ENCODE results near the gene SLC10A7. TPM values are rescaled to one million over a fixed set of nuclear protein-coding genes. Genes with fewer than 3 reads are reported as not detected.

The SLC10A7 gene, protein sequence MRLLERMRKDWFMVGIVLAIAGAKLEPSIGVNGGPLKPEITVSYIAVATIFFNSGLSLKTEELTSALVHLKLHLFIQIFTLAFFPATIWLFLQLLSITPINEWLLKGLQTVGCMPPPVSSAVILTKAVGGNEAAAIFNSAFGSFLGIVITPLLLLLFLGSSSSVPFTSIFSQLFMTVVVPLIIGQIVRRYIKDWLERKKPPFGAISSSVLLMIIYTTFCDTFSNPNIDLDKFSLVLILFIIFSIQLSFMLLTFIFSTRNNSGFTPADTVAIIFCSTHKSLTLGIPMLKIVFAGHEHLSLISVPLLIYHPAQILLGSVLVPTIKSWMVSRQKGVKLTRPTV
- 6.7 and 11.1 TPM in 2 replicates for total RNA-seq

DNA sequence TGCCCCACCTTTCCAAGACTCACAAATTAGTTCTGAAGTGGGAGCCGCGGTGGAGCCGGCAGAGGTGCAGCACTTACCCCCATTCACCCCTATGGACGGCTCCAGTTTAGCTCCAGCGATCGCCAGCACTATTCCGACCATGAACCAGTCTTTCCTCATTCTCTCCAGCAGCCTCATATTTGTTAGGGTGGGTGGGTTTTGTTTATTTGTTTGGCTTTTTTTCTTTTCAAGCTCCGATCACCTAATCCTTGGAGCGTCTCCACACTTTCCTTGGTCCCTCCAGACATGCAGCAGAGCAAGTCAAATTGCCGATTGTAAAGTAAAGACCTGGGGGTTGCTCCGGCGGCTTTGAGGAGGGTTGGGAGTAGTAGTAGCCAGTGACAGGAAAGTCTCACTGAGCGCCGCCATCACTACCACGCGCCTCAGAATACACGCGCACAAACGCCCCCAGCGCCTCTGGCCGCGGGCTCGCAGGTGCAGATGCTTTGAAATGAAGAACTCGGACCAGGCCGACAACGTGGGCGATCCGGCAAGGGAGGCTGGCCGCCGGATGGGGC, at the start of gene SLC10A7:
Gene SLC10A7 (minus strand): TSS at position 400 of the 557 bp plus-strand sequence. CDS start 223 bp downstream, at position 177.

DNA sequence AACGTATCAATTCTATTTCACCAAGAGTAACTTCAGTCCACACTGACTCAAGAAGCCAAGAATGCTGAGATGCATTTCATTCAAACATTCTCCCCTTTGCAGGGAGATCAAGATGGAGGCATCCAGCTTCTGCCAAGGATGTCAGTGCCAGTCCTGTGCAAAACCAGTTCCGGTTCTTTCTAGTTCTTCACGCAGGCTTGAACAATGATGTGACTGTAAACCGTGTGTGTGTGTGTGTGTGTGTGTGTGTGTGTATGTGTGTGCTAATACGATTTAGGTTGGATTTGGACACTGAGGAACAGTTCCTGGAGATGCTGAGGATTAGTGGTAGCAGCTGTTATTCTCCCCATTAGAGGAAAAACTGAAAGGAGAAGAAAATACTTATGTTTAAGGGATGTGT, 307.5 kb downstream of the SLC10A7 start, which contains the start of gene REELD1:
Gene REELD1 (plus strand): TSS at position 301 of the 400 bp plus-strand sequence. CDS start 2,415 bp downstream, outside the sequence.

Other genes with a start within 250 kb of the SLC10A7 start
- not detected in 2 replicates for gene POU4F2, start 117.0 kb upstream of the SLC10A7 start, total RNA-seq